ENCODE measurements around the gene FAM219B.
"Not testable (repeated sequence)": the region's sequence is repeated elsewhere in the genome, so short reads cannot be mapped to it uniquely, and the experiment has no call there.

FAM219B gene

GRCh38 chr15:74950078-74950908 lies 43.6 kb upstream of the FAM219B start:
- Mint-ChIP-seq H3K27ac (peak overlapping the region in 1 of 3 experiments; percentile 4), H3K4me1 (peaks cover 6% of the 10 kb centered on the region), H3K36me3 (ENCODE audit: low read depth) (no peaks in the 10 kb centered on the region), H3K9me3 (no peaks in the 10 kb centered on the region), H3K4me3 (peak overlapping the region in 2 of 3 experiments; percentile 3 to 8), H3K27me3 (ENCODE audit: low read depth) (peaks cover 17% of the 10 kb centered on the region)
- TF ChIP-seq CTCF (IDR thresholded peaks at IDR 0.05; ENCODE audit: unreplicated experiment in 3 of 3), result peak; percentile 96 to 98 (median 97)

GRCh38 chr15:74937590-74938371 lies 31.1 kb upstream of the FAM219B start, which contains the start of gene COX5A:
Gene COX5A, minus strand, starts transcription at chr15:74938073. Its CDS starts 59 bp downstream, at chr15:74938014.
- Mint-ChIP-seq H3K4me3 (peak within 1 kb of the TSS; percentile 85 to 99 (median 94)), H3K9me3 (no peaks in the 10 kb centered on the region), H3K36me3 (ENCODE audit: low read depth) (no peaks in the 10 kb centered on the region), H3K27ac (peak within 1 kb of the TSS; percentile 87 to 95 (median 94)), H3K4me1 (peaks cover 14% of the 10 kb centered on the region), H3K27me3 (ENCODE audit: low read depth) (no peaks in the 10 kb centered on the region)
- no peak for TF ChIP-seq CTCF (IDR thresholded peaks at IDR 0.05; ENCODE audit: unreplicated experiment in 3 of 3)

GRCh38 chr15:74937272-74937589 lies 30.6 kb upstream of the FAM219B start:
- H3K4me3 Mint-ChIP-seq, result peak overlapping the region; percentile 85 to 99 (median 94)
- TF ChIP-seq CTCF (IDR thresholded peaks at IDR 0.05; ENCODE audit: unreplicated experiment in 3 of 3), result no peak
- no peaks in the 10 kb centered on the region for H3K9me3 Mint-ChIP-seq
- H3K27ac Mint-ChIP-seq, result peak overlapping the region; percentile 87 to 95 (median 94)
- no peaks in the 10 kb centered on the region for H3K36me3 Mint-ChIP-seq (ENCODE audit: low read depth)
- H3K4me1 Mint-ChIP-seq, result peaks cover 14% of the 10 kb centered on the region
- H3K27me3 Mint-ChIP-seq (ENCODE audit: low read depth), result no peaks in the 10 kb centered on the region

GRCh38 chr15:74935193-74935592 lies 28.5 kb upstream of the FAM219B start:
- peaks cover 14% of the 10 kb centered on the region for H3K4me1 Mint-ChIP-seq
- H3K9me3 Mint-ChIP-seq; H3K27me3 Mint-ChIP-seq (ENCODE audit: low read depth); H3K36me3 Mint-ChIP-seq (ENCODE audit: low read depth): not testable (repeated sequence)
- H3K4me3 Mint-ChIP-seq, result peak overlapping the region; percentile 70 to 83 (median 76)
- peak overlapping the region in 1 of 3 experiments; percentile 82 for H3K27ac Mint-ChIP-seq

GRCh38 chr15:74933573-74933972 lies 26.9 kb upstream of the FAM219B start:
- no peak for TF ChIP-seq CTCF (IDR thresholded peaks at IDR 0.05; ENCODE audit: unreplicated experiment in 3 of 3)
- Mint-ChIP-seq H3K27me3 (ENCODE audit: low read depth) (no peaks in the 10 kb centered on the region), H3K9me3 (no peaks in the 10 kb centered on the region), H3K36me3 (ENCODE audit: low read depth) (peaks cover 20% of the 10 kb centered on the region), H3K4me1 (peaks cover 14% of the 10 kb centered on the region), H3K27ac (peak overlapping the region in 1 of 3 experiments; percentile 39), H3K4me3 (peak overlapping the region in 1 of 3 experiments; percentile 50)

- no peaks in the 10 kb centered on the region for H3K9me3 Mint-ChIP-seq
- no peak overlapping the region for H3K4me3 Mint-ChIP-seq
- no peaks in the 10 kb centered on the region for H3K4me1 Mint-ChIP-seq
- no peak overlapping the region for H3K27ac Mint-ChIP-seq
- TF ChIP-seq CTCF (IDR thresholded peaks at IDR 0.05; ENCODE audit: unreplicated experiment in 3 of 3), result no peak
- H3K27me3 Mint-ChIP-seq (ENCODE audit: low read depth), result no peaks in the 10 kb centered on the region
- peaks cover 37% of the 10 kb centered on the region for H3K36me3 Mint-ChIP-seq (ENCODE audit: low read depth)
Measured at GRCh38 chr15:74928771-74929198, 22.1 kb upstream of the FAM219B start.
